Ovary (tissue), 3 donors: ENCODE results near the gene RAB42.
"Not testable (repeated sequence)": the region's sequence is repeated elsewhere in the genome, so short reads cannot be mapped to it uniquely, and the experiment has no call there.

ENCODE experiments used
- CTCF ChIP-seq, 3 donors: fragments of 450-650 bp in 2 of 3; fragments of 200-600 bp in 1 of 3; IDR thresholded peaks; one replicate each; pipeline versions ENCODE4 v1.5.1 to v1.8.0; 2016 to 2022; ENCODE audit warnings: antibody characterized with exemption in 3 of 3, mild to moderate bottlenecking in 1 of 3
- EP300 ChIP-seq: sonication (generic); formaldehyde crosslinking; IDR thresholded peaks from one replicate; pipeline ENCODE4 v1.6.1; 2017; ENCODE audit warnings: antibody characterized with exemption
- POLR2A ChIP-seq: fragments of 450-650 bp; IDR thresholded peaks from one replicate; pipeline ENCODE4 v1.6.1; 2017; ENCODE audit warnings: antibody characterized with exemption, mild to moderate bottlenecking, moderate library complexity
- donor health status: DM: no; HTN: no; CAD: no.

- not testable (repeated sequence) for TF ChIP-seq CTCF (IDR thresholded peaks at IDR 0.05); POLR2A; EP300
Observed at GRCh38 chr1:28594686-28595411, 2.8 kb downstream of the RAB42 start.
